ENCODE results near the gene CES2. TPM values are rescaled to one million over a fixed set of nuclear protein-coding genes. Genes with fewer than 3 reads are reported as not detected.

The CES2 gene
- total and polyA plus RNA-seq, 2 of the 8 experiments (the other 6 are each of a cell fraction or from before 2014, with no cell fraction given) = 8.6 to 14.7 TPM

GRCh38 chr16:66895999-66896398 is 39.3 kb upstream of the CES2 start:
- Histone ChIP-seq H2AK5ac (ENCODE audit: low read depth, low read length) (no peak overlapping the region), H3K79me2 (ENCODE audit: control insufficient read depth in 1 of 2, insufficient read depth in 2 of 2, low read length in 2 of 2) (no peaks in the 10 kb centered on the region), H3K14ac (ENCODE audit: insufficient read length) (no peak overlapping the region), H3K23me2 (ENCODE audit: low read depth, low read length) (no peaks in the 10 kb centered on the region), H3K4me3 (ENCODE audit: extremely low read depth in 1 of 4, insufficient read depth in 2 of 4, low read depth in 3 of 4, low read length in 4 of 4) (no peak overlapping the region), H2BK5ac (ENCODE audit: low read depth, low read length) (no peak overlapping the region), H3K9ac (replicated peaks in 1 of 4; ENCODE audit: extremely low read depth in 1 of 4, low read depth in 3 of 4, low read length in 3 of 4) (no peak overlapping the region), H3K4me2 (ENCODE audit: insufficient read depth in 1 of 2, low read depth in 2 of 2, low read length in 2 of 2) (no peak overlapping the region), H3K9me3 (ENCODE audit: insufficient read depth in 2 of 2, low read depth in 1 of 2, low read length in 1 of 2) (no peaks in the 10 kb centered on the region), H4K91ac (replicated peaks; ENCODE audit: insufficient read length, low read length) (no peak overlapping the region), H4K20me1 (replicated peaks in 1 of 2; ENCODE audit: control insufficient read depth in 1 of 2, insufficient read depth in 2 of 2, low read length in 2 of 2) (peaks cover 4 to 9% of the 10 kb centered on the region in 2 experiments), H3K4ac (replicated peaks; ENCODE audit: insufficient read length, low read depth, low read length) (no peak overlapping the region), H3K79me1 (ENCODE audit: low read depth, low read length) (no peaks in the 10 kb centered on the region), H2BK12ac (ENCODE audit: low read depth, low read length) (no peak overlapping the region; the same call in 1 of the 2 replicates), H4K5ac (ENCODE audit: insufficient read length, low read depth, low read length) (no peak overlapping the region), H3K23ac (ENCODE audit: insufficient read length) (no peak overlapping the region), H3K27ac (ENCODE audit: low read depth, low read length) (no peak overlapping the region), H3K36me3 (ENCODE audit: control insufficient read depth in 2 of 4, insufficient read depth in 4 of 4, low read length in 3 of 4) (no peaks in the 10 kb centered on the region), H2BK120ac (replicated peaks; ENCODE audit: low read depth, low read length) (no peak overlapping the region), H4K8ac (ENCODE audit: extremely low read depth, insufficient read depth, low read length) (no peak overlapping the region), H2AFZ (ENCODE audit: low read length) (no peak overlapping the region), H3K27me3 (replicated peaks in 1 of 4; ENCODE audit: control insufficient read depth in 3 of 4, extremely low read depth in 1 of 4, insufficient read depth in 3 of 4, low read length in 3 of 4) (no peaks in the 10 kb centered on the region; a peak in 1 of 7 replicates), H2BK20ac (ENCODE audit: low read length) (no peak overlapping the region), H2BK15ac (ENCODE audit: low read length) (no peak overlapping the region), H3K4me1 (replicated peaks in 1 of 4; ENCODE audit: control insufficient read depth in 3 of 4, insufficient read depth in 4 of 4, low read length in 3 of 4) (peaks cover 0 to 6% (median 2%) of the 10 kb centered on the region in 4 experiments; a peak in 3 of 7 replicates), H3K18ac (ENCODE audit: extremely low read depth, low read length) (no peak overlapping the region; the same call in 1 of the 2 replicates), H3K56ac (replicated peaks; ENCODE audit: insufficient read length, low read depth, low read length) (peak overlapping the region; percentile 28)
- DNase-seq (ENCODE audit: low read depth in 1 of 2, low spot score in 2 of 2) (no peak), FAIRE-seq (no peak)
- POLR2A ChIA-PET (ENCODE audit: partially characterized antibody) = interaction anchor here (1.3 to 2.2 kb wide), 2 partner anchors 17 to 31 kb away, joined by 3 to 6 read pairs; no protein-coding TSS in a partner anchor
- CTCF ChIA-PET (ENCODE audit: partially characterized antibody) = interaction anchor here (1.0 to 42.0 kb wide), 22 partner anchors 10 to 308 kb away, joined by 3 to 1009 read pairs (median 4); partner anchors contain the start of genes B3GNT9, CDH16, CIAO2B and PDP2
- 95% methylated on average over 3 of the region's 3 CpGs; no CpG with 5 or more reads in 1 of the 2 experiments for WGBS, 2 experiments (ENCODE audit: extremely low coverage in 1 of 2, insufficient coverage in 1 of 2, insufficient read length in 1 of 2, insufficient replicate concordance in 2 of 2, low coverage in 1 of 2, low lambda C conversion rate in 2 of 2, missing lambda C conversion rate in 1 of 2)
- no peak for TF ChIP-seq RNF2 (IDR thresholded peaks at IDR 0.05; ENCODE audit: borderline replicate concordance, low read depth, low read length, missing control alignments, poor library complexity, severe bottlenecking)
- no peak for TF ChIP-seq RBBP5 (IDR thresholded peaks at IDR 0.05; ENCODE audit: borderline replicate concordance, low read depth, low read length)
- TF ChIP-seq CREB1 (IDR thresholded peaks at IDR 0.05) = no peak
- TF ChIP-seq BACH1 (IDR thresholded peaks at IDR 0.05; ENCODE audit: low read length) = no peak
- TF ChIP-seq SAP30 (IDR thresholded peaks at IDR 0.05; ENCODE audit: insufficient read depth, insufficient replicate concordance, low read length) = no peak
- TF ChIP-seq SIRT6 (IDR thresholded peaks at IDR 0.05; ENCODE audit: low read length) = no peak
- no peak for TF ChIP-seq EZH2 (IDR thresholded peaks at IDR 0.05; ENCODE audit: low read depth, low read length, severe bottlenecking)
- no peak for TF ChIP-seq JUN (IDR thresholded peaks at IDR 0.05; ENCODE audit: low read depth, low read length)
- no peak for TF ChIP-seq E2F6 (IDR thresholded peaks at IDR 0.05)
- TF ChIP-seq KDM4A (IDR thresholded peaks at IDR 0.05; ENCODE audit: low read depth, low read length, severe bottlenecking) = no peak
- no peak for TF ChIP-seq MAFK (IDR thresholded peaks at IDR 0.05; ENCODE audit: low read depth, low read length)

All from H1 (cell line).